Loucy (cell line): ENCODE measurements around the gene MBD4.
"Not testable (repeated sequence)": the region's sequence is repeated elsewhere in the genome, so short reads cannot be mapped to it uniquely, and the experiment has no call there.

Experiments
- H2AFZ ChIP-seq: fragments of 200-600 bp; sonication (generic); 2 replicates; pipeline ENCODE4 v1.6.0; 2016; ENCODE audit warnings: antibody characterized with exemption, mild to moderate bottlenecking, low read length, moderate library complexity
- H3F3A ChIP-seq: fragments of 200-600 bp; 2 replicates; pipeline ENCODE4 v1.6.0; 2016; ENCODE audit warnings: antibody characterized with exemption, low read depth, mild to moderate bottlenecking
- H3K27me3 ChIP-seq: fragments of 200-600 bp; sonication (generic); 2 replicates; pipeline ENCODE4 v1.6.1; 2014; ENCODE audit warnings: low read length, mild to moderate bottlenecking; ENCODE audit not compliant: insufficient read depth, poor library complexity, severe bottlenecking
- H3K36me3 ChIP-seq: fragments of 200-600 bp; sonication (generic); 2 replicates; pipeline ENCODE4 v1.6.1; 2016; ENCODE audit warnings: low read length; ENCODE audit not compliant: insufficient read depth
- H3K4me1 ChIP-seq: fragments of 200-600 bp; sonication (generic); 2 replicates; pipeline ENCODE4 v1.5.1; 2014; ENCODE audit warnings: low read length, mild to moderate bottlenecking; ENCODE audit not compliant: insufficient read depth, poor library complexity, severe bottlenecking
- H3K4me2 ChIP-seq: fragments of 200-600 bp; sonication (generic); 2 replicates; pipeline ENCODE4 v1.6.0; 2014; ENCODE audit warnings: antibody characterized with exemption, low read length, low read depth, mild to moderate bottlenecking; ENCODE audit not compliant: poor library complexity, severe bottlenecking
- H3K4me3 ChIP-seq: fragments of 200-600 bp; sonication (generic); 2 replicates; pipeline ENCODE4 v1.5.1; 2014; ENCODE audit warnings: low read length, mild to moderate bottlenecking, mixed read lengths; ENCODE audit not compliant: poor library complexity, severe bottlenecking
- H3K79me2 ChIP-seq: fragments of 200-600 bp; sonication (generic); 2 replicates; pipeline ENCODE4 v1.6.1; 2014; ENCODE audit warnings: low read length; ENCODE audit not compliant: insufficient read depth
- H3K9ac ChIP-seq: fragments of 200-600 bp; sonication (generic); 2 replicates; pipeline ENCODE4 v1.6.0; 2014; ENCODE audit warnings: mild to moderate bottlenecking, low read depth, low read length, moderate library complexity; ENCODE audit not compliant: poor library complexity, severe bottlenecking
- H3K9me2 ChIP-seq: fragments of 200-600 bp; sonication (generic); replicated peaks from 2 replicates; pipeline ENCODE4 v1.6.1; 2016; ENCODE audit warnings: low read depth, low read length, mixed read lengths
- H3K9me3 ChIP-seq: fragments of 200-600 bp; sonication (generic); 2 replicates; pipeline ENCODE4 v1.6.1; 2014; ENCODE audit warnings: mild to moderate bottlenecking, antibody characterized with exemption, low read length, low read depth; ENCODE audit not compliant: insufficient read depth
- H4K20me1 ChIP-seq: fragments of 200-600 bp; sonication (generic); 2 replicates; pipeline ENCODE4 v1.6.0; 2014; ENCODE audit warnings: antibody characterized with exemption, low read length, mild to moderate bottlenecking; ENCODE audit not compliant: insufficient read depth, poor library complexity, severe bottlenecking
- CTCF ChIP-seq: fragments of 200-600 bp; sonication (generic); conservative IDR thresholded peaks from 2 replicates; pipeline ENCODE4 v1.5.1; 2014; ENCODE audit warnings: mild to moderate bottlenecking, antibody characterized with exemption, low read length
- EZH2phosphoT487 ChIP-seq: fragments of 200-600 bp; IDR thresholded peaks from 2 replicates; pipeline ENCODE4 v1.6.1; 2018; ENCODE audit warnings: antibody characterized with exemption, mild to moderate bottlenecking, moderate library complexity, borderline replicate concordance

The MBD4 gene

DNA sequence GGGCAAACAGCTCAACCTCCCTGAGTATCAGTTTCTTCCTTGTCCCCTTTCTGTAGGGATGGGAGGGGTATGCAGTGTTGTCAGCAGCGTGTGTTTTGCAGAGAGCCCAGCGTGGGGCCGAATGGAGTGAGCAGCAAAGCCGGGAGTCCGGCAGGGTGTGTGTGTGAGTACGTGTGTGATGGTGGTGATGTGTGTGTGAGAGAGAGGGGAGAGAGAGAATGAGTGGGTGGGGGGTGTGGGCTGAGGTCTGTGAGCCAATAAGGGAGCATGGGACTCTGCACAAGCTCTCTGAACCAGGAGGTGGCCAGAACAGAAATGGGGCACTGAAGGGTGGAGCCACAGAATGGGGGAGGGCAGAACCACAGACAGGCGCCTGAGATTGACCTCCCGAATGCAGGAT, 44.1 kb upstream of the MBD4 start:
- Histone ChIP-seq H3K4me1 (no peaks in the 10 kb centered on the region), H3K4me2 (no peak overlapping the region), H3K36me3 (peaks cover 22% of the 10 kb centered on the region; the same call in 1 of the 2 replicates), H3K4me3 (no peak overlapping the region), H4K20me1 (no peaks in the 10 kb centered on the region), H3K79me2 (no peaks in the 10 kb centered on the region), H3K27me3 (no peaks in the 10 kb centered on the region), H3K9me3 (no peaks in the 10 kb centered on the region), H3F3A (no peaks in the 10 kb centered on the region), H3K9me2 (no peaks in the 10 kb centered on the region), H2AFZ (no peak overlapping the region), H3K9ac (no peak overlapping the region)
- TF ChIP-seq CTCF, result no peak
- no peak for TF ChIP-seq EZH2phosphoT487

- Histone ChIP-seq H3K27me3 (no peaks in the 10 kb centered on the region), H3K79me2 (no peaks in the 10 kb centered on the region), H3K9me2 (no peaks in the 10 kb centered on the region), H4K20me1 (no peaks in the 10 kb centered on the region), H3K36me3 (peaks cover 28% of the 10 kb centered on the region; the same call in 1 of the 2 replicates), H3K9ac (no peak overlapping the region), H3K4me3 (no peak overlapping the region), H3F3A (no peaks in the 10 kb centered on the region), H3K4me2 (no peak overlapping the region), H3K4me1 (no peaks in the 10 kb centered on the region), H3K9me3 (no peaks in the 10 kb centered on the region), H2AFZ (no peak overlapping the region)
- TF ChIP-seq CTCF (peak; percentile 61), EZH2phosphoT487 (no peak)
These were observed 43.0 kb upstream of the MBD4 start for GRCh38 chr3:129482721-129483120.

- no peaks in the 10 kb centered on the region for H3K4me1 ChIP-seq
- TF ChIP-seq EZH2phosphoT487 (no peak), CTCF (no peak)
These were observed 42.1 kb upstream of the MBD4 start for GRCh38 chr3:129481766-129482332.

GRCh38 chr3:129481225-129481765, 41.5 kb upstream of the MBD4 start:
- not testable (repeated sequence) for H3K27me3 ChIP-seq, H3K9me3 ChIP-seq, H3K79me2 ChIP-seq, H4K20me1 ChIP-seq, H2AFZ ChIP-seq, H3K9ac ChIP-seq, H3K4me2 ChIP-seq, H3K9me2 ChIP-seq, H3K4me3 ChIP-seq, H3K4me1 ChIP-seq, H3F3A ChIP-seq
- H3K36me3 ChIP-seq, result peaks cover 40% of the 10 kb centered on the region; the same call in 1 of the 2 replicates

More at GRCh38 chr3:129481766-129482332, 42.1 kb upstream of the MBD4 start:
- Histone ChIP-seq H3K4me2 (no peak overlapping the region), H2AFZ (no peak overlapping the region), H4K20me1 (no peaks in the 10 kb centered on the region), H3K9ac (no peak overlapping the region), H3K9me3 (no peaks in the 10 kb centered on the region), H3K4me3 (no peak overlapping the region), H3K36me3 (peaks cover 36% of the 10 kb centered on the region; the same call in 1 of the 2 replicates), H3K9me2 (no peaks in the 10 kb centered on the region), H3F3A (no peaks in the 10 kb centered on the region), H3K27me3 (no peaks in the 10 kb centered on the region), H3K79me2 (no peaks in the 10 kb centered on the region)
